GDM1 (cell line): ENCODE results near the gene FBLN1.

Source experiments
- DNase-seq: peaks from one replicate; lab custom pipeline; 2025; lab: John Stamatoyannopoulos, UW

The FBLN1 gene

GRCh38 chr22:45571089-45571488, 68.4 kb downstream of the FBLN1 start:
- DNase-seq: no peak

DNA sequence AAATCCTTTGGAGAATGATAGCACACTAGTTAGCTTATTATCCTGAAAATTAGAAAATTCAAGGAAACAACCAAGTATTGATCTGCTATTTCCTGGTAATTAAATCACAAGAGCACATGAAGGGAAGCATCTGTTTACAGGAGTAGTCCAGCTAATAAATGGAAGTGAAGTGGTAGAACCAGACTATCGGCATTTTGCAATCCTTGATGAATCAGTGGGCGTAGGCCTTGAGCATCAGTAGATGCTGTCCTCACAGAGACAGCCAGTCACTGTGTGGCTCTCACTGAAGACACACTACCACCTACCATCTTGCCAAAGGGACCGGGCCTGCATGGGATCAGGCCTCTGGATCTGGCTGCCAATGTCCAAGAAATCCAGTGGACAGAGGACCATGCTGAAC, 69.8 kb downstream of the FBLN1 start:
- no peak for DNase-seq

DNA sequence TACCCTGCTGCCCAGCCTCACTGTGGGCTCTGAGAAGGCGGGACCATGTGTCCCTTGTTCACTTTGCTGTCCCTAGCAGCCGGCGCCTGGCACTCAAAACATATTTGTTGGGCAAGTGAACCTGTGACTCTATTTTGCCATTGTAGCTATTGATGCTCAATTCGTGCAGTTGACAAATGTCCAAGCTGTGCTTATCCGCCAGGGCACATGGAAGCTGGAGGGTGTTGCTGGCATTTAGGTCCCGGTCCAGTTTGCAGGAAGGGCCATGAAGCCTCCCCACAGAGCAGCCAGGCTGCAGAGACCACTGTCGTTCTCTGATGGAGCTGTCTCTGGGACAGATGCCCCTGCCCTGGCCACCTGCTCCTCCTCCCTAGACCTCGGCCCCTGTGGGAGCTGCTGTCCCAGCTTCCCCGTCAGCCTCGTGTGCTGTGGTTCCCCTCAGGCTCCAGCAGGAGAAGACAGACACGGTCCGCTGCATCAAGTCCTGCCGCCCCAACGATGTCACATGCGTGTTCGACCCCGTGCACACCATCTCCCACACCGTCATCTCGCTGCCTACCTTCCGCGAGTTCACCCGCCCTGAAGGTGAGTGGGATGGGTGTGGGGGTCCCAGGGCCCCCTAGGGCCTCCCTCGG, 71.5 kb downstream of the FBLN1 start:
- no peak for DNase-seq

GRCh38 chr22:45575173-45575572, 72.5 kb downstream of the FBLN1 start:
- no peak for DNase-seq

DNA sequence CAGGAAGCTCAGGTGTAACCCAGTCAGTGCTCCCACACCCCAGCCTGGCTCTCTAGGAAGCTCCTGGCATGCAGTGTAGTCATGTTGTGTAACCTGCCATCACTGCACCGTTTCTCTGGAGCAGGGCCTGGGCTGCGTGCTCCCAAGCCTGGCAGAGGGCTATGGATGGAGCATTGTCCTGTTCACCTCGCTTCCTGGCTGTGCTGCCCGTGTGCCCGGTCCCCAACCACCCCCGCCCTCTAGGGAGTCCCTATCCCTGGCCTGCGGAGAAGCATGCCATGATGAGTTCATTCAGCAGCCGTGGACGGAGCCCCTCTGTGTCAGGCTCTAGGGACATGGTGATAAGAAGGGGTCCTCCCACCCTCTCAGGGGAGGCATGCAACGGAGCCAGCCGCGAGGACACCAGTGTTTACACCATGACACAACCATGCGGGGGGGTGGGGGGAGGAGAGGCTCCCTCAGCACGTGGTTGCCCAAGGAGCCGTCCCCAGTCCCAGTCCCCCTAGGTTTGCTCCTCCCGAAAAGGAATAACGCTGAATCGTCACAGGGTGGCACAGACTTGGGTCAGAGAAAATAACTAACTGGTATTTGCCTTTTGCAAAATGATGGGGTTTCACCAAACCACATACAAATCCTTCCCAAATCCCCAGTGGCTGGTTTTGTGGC, 73.1 kb downstream of the FBLN1 start:
- no peak for DNase-seq

GRCh38 chr22:45576273-45576625, 73.6 kb downstream of the FBLN1 start:
- DNase-seq: no peak

GRCh38 chr22:45576730-45577464, 74.2 kb downstream of the FBLN1 start:
- DNase-seq: no peak

- peak; percentile 67 for DNase-seq
Observed at GRCh38 chr22:45577746-45578523, 75.3 kb downstream of the FBLN1 start.

GRCh38 chr22:45578524-45579147, 76.0 kb downstream of the FBLN1 start:
- no peak for DNase-seq

DNA sequence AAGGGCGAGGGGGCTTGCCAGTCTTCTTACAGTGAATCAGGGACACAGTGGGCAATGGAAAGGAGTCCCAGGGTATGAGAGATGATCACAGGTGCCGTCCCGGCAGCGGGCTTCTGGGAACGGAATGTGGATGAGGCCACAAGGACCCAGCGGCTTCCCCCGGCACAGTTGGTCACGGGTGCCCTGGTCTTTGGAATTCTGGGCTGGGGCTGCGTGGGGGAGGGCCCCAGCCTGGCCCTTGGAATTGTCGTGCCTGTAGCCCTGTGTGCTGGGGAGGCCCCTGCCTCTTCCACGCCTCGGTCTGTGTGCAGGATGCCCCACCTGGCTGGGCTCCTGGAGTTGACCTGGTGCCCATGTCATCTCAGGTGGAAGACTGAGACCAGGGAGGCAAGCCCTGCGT, 76.6 kb downstream of the FBLN1 start:
- no peak for DNase-seq

DNA sequence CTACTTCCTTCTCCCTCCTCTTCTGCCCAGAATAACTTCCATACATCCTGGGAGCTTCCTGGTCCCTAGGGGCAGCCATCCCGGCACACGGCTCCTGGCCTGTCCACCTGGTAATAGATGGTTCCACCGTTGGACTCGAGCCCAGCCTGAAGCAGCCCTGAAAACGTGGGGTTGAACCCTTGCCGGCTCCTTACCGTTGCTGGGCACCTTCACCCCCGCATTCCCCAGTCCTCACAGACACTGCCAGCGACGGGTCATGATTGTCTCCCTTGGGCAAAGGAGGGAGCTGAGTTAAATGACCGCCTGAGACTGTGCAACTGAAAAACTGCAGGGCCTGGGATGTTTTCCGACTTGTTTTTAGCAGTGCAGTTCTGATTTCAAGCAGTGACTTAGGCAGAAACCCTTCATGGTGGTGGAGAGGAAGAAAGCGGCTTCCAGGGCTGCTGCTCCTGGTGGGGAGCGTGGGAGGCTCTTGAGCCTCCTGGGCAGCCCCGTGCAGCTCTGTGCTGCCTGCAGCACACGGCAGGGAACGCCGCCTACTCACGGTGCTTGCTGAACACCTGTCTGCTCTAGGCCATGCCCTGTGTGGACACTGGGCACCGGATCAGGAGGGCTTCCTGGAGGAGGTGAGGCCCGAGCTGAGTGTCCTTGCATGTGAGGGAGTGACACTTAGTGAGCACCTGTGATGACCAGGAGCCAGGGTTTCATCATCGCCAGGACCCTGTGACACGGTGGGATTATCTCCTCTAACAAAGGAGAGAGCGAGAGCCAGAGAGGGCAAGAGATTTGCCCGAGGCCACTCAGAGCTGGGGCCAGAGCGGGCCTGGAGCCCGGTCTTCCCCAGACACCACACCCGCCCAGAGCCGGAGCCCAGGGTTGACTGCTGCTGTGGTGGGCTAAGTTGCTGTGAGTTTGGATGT, 77.4 kb downstream of the FBLN1 start:
- DNase-seq: no peak

DNA sequence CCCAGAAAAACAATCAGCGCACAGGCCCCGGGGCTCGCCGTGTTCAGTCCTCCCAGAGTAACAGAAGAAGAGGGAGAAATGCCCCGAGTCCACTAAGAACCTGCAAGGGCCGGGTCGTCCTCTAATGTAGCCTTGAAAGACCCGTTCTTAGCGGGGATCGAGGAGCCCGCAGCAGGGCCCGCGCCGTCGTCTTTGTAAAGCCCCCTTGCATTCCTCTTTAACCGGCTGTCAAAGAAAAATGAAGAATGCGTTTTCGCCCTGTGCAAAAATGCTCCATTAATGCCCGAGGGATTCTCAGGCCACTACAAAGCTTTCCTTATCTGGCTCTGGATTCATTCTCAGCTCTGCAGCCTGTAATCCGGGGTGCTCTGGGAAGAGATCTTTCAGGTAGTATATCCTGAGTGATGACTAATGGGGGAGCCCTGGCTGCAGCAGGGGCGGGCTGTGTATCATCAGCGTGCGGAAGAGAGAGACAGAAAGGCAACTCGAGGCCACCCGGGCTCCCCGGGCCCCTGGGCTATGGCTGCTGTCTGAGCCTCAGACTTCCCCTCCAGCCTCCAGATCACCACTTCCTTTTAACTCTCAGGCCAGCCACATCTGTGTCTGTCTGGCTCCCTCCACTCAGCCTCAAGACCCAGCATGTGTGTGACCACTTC, 78.2 kb downstream of the FBLN1 start:
- DNase-seq: peak; percentile 67

- no peak for DNase-seq
Observed at GRCh38 chr22:45581549-45582080, 78.9 kb downstream of the FBLN1 start.

- no peak for DNase-seq
Observed at GRCh38 chr22:45582236-45582954, 79.7 kb downstream of the FBLN1 start.

DNA sequence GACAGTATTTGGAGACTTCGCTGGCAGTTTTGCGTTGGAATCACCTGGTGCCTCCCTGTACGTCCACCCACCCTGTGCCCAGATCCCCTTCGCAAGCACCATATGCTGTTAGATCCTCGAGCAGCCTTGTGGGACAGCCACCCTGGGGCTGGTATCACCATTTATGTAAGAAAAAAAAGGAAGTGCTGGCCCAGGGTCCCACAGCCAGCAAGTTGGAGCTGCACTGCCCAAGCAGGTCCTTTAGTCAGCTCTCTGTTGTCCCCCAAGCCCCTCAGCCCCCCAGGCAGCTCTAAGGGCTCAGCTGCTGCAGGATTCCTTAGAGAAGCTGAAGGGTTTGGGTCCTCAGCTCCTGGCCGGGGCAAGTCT, 80.3 kb downstream of the FBLN1 start:
- no peak for DNase-seq

- DNase-seq: no peak
Observed at GRCh38 chr22:45583504-45583903, 80.8 kb downstream of the FBLN1 start.

GRCh38 chr22:45584121-45584570, 81.5 kb downstream of the FBLN1 start:
- DNase-seq: no peak

DNA sequence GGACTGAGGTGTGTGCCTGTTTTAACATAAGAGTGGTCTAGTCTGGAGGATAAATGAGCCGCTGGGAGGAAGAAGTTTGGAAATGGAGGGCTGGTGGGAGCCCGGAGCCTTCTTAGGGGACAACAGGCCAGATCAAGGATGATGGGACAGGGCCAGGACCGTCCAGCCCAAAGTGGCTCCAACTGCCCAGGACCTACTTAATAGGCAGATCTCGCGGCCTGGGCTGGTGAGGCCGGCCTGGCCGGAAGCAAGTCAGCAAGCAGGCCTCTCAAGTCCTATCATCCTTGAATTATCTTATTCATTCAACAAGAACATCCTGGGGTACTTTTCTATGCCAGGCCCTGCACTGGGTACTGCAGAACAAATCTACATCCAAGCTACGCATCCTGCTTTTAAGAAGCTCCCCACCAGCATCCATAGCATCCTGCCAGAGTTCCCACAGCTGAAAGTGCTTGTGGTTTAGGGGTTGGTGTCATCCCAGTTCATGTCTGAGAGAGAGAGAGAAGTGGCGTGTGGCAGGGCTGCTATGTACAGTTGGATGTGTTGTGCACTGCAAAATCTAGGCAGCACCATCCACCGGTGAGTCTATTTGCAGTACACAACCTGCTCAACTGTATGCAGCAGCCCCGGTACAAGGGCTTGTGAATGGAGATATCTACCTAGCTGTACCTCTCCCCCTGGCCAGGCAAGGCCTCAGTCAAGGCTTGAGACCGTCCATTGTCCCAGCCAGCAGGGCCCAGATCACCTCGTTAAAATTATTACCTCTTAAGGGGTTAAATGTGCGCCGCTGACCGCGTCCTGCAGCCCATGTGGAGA, 82.1 kb downstream of the FBLN1 start:
- no peak for DNase-seq

GRCh38 chr22:45585437-45585755, 82.7 kb downstream of the FBLN1 start:
- no peak for DNase-seq
